Lower lobe of right lung (tissue), 2 donors: ENCODE measurements around the gene HLA-DRB1. TPM values are rescaled to one million over a fixed set of nuclear protein-coding genes. Genes with fewer than 3 reads are reported as not detected.

Experiments
- ATAC-seq, 2 donors: fragments of 200-7000 bp; cut with Tn5 transposase; one replicate each; pipeline ENCODE4 v1.9.1; 2020 to 2022; ENCODE audit warnings: mild to moderate bottlenecking in 2 of 2, moderate library complexity in 2 of 2
- DNase-seq: peaks from one replicate; pipeline ENCODE4 v3.0.0-alpha.2; 2020
- H3K27ac ChIP-seq: fragments of 200-600 bp; one replicate; pipeline ENCODE4 v1.8.0; 2022
- H3K27me3 ChIP-seq: fragments of 200-600 bp; one replicate; pipeline ENCODE4 v1.8.0; 2022; ENCODE audit warnings: low read depth
- H3K36me3 ChIP-seq: fragments of 200-600 bp; one replicate; pipeline ENCODE4 v1.8.0; 2022; ENCODE audit warnings: mild to moderate bottlenecking
- H3K4me1 ChIP-seq: fragments of 200-600 bp; one replicate; pipeline ENCODE4 v1.8.0; 2022
- H3K4me3 ChIP-seq: fragments of 200-600 bp; one replicate; pipeline ENCODE4 v1.8.0; 2022; ENCODE audit warnings: mild to moderate bottlenecking
- H3K9me3 ChIP-seq: fragments of 200-600 bp; one replicate; pipeline ENCODE4 v1.8.0; 2022
- intact Hi-C: fragments of 100-400 bp; cut with DNase I; formaldehyde crosslinking; loops from one replicate; pipeline ENCODE4 v1.11.0; 2022
- total RNA-seq: library from RNA; stranded (reverse); fragmentation: NEBNext Ultra II Directional; extraction: Animal tissue kit (Norgen Biotek cat#: 25700); gene quantifications from one replicate; pipeline ENCODE4 v1.2.1, GENCODE V29; 2021
- TF ChIP-seq, protein P1 (sequence below): fragments of 200-600 bp; IDR thresholded peaks from one replicate; pipeline ENCODE4 v1.8.0; 2022; ENCODE audit warnings: antibody characterized with exemption, mild to moderate bottlenecking
- donor health status: DM: no; HTN: yes; CAD: no; lungs with severe emphysema.

HLA-DRB1 gene
- total RNA-seq, 1 donor from 2014 or later, result 480 TPM

DNA sequence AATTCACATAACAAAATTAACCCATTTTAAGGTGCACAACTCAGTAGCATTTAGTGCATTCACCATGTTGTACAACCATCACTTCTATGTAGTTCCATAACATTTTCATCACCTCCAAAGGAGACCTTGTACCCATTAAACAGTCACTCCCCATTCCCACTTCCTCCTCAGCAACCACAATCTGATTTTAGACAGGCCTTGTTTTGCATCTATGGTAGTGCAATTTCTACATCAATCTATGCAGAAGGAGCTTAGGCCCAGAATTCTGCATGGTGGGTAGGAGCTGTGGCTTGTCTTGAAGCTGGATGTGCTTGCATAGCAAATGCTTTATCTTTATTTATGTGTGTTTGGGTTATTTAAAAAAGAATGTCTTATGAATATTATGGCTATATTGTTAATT is 34.0 kb upstream of the HLA-DRB1 start:
- H3K36me3 ChIP-seq, result no peaks in the 10 kb centered on the region
- no peaks in the 10 kb centered on the region for H3K27me3 ChIP-seq
- H3K4me3 ChIP-seq, result no peak overlapping the region
- TF ChIP-seq, protein P1, sequence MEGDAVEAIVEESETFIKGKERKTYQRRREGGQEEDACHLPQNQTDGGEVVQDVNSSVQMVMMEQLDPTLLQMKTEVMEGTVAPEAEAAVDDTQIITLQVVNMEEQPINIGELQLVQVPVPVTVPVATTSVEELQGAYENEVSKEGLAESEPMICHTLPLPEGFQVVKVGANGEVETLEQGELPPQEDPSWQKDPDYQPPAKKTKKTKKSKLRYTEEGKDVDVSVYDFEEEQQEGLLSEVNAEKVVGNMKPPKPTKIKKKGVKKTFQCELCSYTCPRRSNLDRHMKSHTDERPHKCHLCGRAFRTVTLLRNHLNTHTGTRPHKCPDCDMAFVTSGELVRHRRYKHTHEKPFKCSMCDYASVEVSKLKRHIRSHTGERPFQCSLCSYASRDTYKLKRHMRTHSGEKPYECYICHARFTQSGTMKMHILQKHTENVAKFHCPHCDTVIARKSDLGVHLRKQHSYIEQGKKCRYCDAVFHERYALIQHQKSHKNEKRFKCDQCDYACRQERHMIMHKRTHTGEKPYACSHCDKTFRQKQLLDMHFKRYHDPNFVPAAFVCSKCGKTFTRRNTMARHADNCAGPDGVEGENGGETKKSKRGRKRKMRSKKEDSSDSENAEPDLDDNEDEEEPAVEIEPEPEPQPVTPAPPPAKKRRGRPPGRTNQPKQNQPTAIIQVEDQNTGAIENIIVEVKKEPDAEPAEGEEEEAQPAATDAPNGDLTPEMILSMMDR, result no peak
- H3K27ac ChIP-seq, result peak overlapping the region; percentile 31
- intact Hi-C loops, result no loop called here
- H3K4me1 ChIP-seq, result peaks cover 8% of the 10 kb centered on the region
- DNase-seq, result no peak
- peak; percentile 56 to 69 for ATAC-seq
- no peaks in the 10 kb centered on the region for H3K9me3 ChIP-seq

DNA sequence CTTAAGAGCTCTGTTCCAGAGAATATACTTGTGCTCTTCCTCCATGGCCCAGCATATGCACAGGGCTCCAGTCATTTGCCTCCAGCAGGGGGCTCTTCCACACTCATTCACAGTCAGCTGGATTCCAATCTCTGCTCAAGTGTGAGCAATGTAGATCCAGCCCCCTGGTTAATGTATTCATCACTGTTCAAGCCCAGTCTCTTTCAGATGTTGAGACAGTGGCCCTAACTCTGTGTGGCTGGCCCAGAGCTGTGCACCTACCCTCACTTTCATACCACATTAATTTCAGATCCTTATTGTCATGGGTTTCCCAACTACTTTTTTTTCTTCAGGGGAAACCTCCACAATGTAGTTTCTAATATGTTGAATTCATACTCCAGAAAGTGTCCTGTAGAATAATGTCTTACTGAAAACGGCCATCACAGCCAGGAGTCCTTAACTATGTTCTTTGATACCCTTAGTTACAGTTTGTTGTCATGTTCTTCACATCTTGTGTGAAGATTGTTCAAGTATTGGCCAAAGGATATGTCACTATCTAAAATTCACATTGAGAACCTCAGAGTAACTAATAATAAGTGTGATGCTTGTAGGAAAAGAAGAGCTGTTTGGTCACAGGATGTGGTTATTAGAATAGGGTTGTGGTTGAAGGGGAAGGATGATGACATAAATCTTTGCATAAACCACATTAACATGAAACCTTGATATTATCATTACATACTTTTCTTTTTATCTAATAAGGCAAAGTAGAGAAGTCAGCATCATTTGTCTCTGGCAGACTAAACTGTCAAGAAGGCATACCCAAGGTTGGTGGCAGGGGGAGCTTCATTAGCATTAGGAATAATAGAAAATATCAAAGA is 33.1 kb upstream of the HLA-DRB1 start:
- Histone ChIP-seq H3K27ac (peak overlapping the region; percentile 64), H3K4me1 (no peaks in the 10 kb centered on the region), H3K27me3 (no peaks in the 10 kb centered on the region), H3K9me3 (no peaks in the 10 kb centered on the region), H3K36me3 (no peaks in the 10 kb centered on the region), H3K4me3 (no peak overlapping the region)
- ATAC-seq (peak; percentile 88 to 91), DNase-seq (peak; percentile 37)
- intact Hi-C loops, result no loop called here
- TF ChIP-seq, protein P1, result peak; percentile 20

DNA sequence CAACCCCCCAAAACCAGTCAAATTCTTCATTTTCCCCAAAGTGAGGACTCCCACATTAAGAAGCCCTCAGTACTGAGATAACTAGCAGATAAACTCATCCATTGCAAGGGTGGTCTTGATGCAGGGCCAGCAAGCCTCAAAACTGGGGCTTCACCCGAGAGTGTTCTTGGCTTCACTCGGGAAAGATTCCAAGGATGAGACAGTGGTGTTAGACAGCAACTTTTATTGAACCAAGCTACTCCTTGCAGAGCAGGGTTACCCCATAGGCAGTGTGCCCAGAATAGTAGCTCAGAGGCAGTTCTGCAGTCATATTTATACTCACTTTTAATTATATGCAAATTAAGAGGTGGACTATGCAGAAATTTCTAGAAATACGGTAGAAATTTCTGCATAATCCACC is 31.7 kb upstream of the HLA-DRB1 start:
- Histone ChIP-seq H3K36me3 (no peaks in the 10 kb centered on the region), H3K27ac (no peak overlapping the region), H3K9me3 (no peaks in the 10 kb centered on the region), H3K27me3 (no peaks in the 10 kb centered on the region), H3K4me1 (no peaks in the 10 kb centered on the region), H3K4me3 (no peak overlapping the region)
- DNase-seq (no peak), ATAC-seq (no peak)
- intact Hi-C loops, result no loop called here
- TF ChIP-seq, protein P1, result no peak

DNA sequence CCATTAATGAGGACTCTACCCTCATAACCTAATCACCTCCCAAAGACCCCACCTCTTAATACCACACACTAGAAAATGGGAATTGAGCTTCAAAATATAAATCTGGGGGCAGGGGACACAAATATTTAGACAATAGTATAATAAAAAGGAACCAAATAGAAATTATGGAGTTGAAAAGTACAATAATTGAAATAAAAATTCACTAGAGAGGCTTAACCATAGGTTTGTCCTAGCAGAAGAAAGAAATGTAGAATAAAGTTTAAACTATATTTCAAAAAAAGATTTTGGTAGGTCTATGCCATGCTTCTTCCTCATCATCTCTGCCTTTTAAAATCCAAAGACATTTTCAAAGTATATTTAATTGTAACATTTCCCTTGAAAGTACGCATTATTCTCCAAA is 28.1 kb upstream of the HLA-DRB1 start:
- Histone ChIP-seq H3K36me3 (no peaks in the 10 kb centered on the region), H3K27ac (no peak overlapping the region), H3K4me3 (no peak overlapping the region), H3K9me3 (no peaks in the 10 kb centered on the region), H3K27me3 (no peaks in the 10 kb centered on the region), H3K4me1 (no peaks in the 10 kb centered on the region)
- ATAC-seq (no peak), DNase-seq (no peak)
- TF ChIP-seq, protein P1, result no peak
- intact Hi-C loops, result no loop called here

DNA sequence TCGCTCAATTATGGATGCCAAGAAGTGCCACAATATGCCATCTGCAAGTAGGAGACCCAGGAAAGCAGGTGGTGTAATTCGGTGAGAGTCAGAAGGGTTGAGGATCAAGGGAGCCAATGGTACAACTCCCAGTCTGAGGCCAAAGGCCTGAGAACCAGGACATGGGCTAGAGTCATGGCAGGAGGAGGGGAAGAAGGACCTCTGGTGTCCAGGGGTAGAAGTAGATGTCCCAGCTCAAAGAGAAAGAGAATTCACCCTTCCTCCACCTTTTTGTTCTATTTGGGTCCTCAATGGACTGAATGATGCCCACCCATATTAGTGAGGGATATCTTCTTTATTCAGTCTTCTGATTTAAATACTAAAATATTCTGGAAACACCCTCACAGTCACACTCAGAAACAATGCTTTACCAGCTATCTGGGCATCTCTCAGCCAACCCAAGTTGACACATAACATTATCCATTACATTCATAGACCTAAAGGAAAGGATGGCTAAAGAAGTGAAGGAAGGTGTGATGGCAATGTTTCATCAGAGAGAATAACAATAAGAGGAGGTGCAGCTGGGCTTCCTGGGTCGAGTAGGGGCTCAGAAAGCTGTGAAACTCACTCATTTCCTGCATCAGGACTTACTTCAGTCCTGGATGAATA is 26.4 kb upstream of the HLA-DRB1 start:
- no peaks in the 10 kb centered on the region for H3K36me3 ChIP-seq
- no peak for ATAC-seq

More for the DNA sequence above, 26.4 kb upstream of the HLA-DRB1 start:
- no peak for DNase-seq
- no peaks in the 10 kb centered on the region for H3K4me1 ChIP-seq
- TF ChIP-seq, protein P1, result no peak
- intact Hi-C loops, result no loop called here
- no peaks in the 10 kb centered on the region for H3K9me3 ChIP-seq
- no peaks in the 10 kb centered on the region for H3K27me3 ChIP-seq
- no peak overlapping the region for H3K4me3 ChIP-seq
- no peak overlapping the region for H3K27ac ChIP-seq
